Left lung (tissue), 10 donors: ENCODE measurements around the gene SF1. TPM values are rescaled to one million over a fixed set of nuclear protein-coding genes. Genes with fewer than 3 reads are reported as not detected.
A peak's percentile ranks its signal among the peaks of the same experiment; 100 is the strongest.

Experiments used
- ATAC-seq: fragments of 200-7000 bp; cut with Tn5 transposase; one replicate; pipeline ENCODE4 v1.9.1; 2020; ENCODE audit warnings: moderate library complexity
- DNase-seq, 4 donors: peaks; one replicate each; pipeline ENCODE4 v3.0.0-alpha.2; 2013 to 2020
- H3K27ac ChIP-seq, 2 donors: fragments of 200-600 bp; sonication (generic) in 1 of 2; one replicate each; pipeline versions ENCODE4 v1.5.0 to v1.8.0; 2020 to 2021
- H3K27me3 ChIP-seq, 2 donors: fragments of 200-600 bp; sonication (generic) in 1 of 2; one replicate each; pipeline versions ENCODE4 v1.5.0 to v1.8.0; 2020 to 2021
- H3K36me3 ChIP-seq, 2 donors: fragments of 200-600 bp; sonication (generic) in 1 of 2; one replicate each; pipeline versions ENCODE4 v1.5.0 to v1.8.0; 2020 to 2021
- H3K4me1 ChIP-seq, 2 donors: fragments of 200-600 bp; one replicate each; pipeline ENCODE4 v1.8.0; 2021
- H3K4me3 ChIP-seq, 2 donors: fragments of 200-600 bp; sonication (generic) in 1 of 2; one replicate each; pipeline versions ENCODE4 v1.5.0 to v1.8.0; 2020 to 2021; ENCODE audit warnings: mild to moderate bottlenecking in 1 of 2
- H3K9me3 ChIP-seq, 2 donors: fragments of 200-600 bp; sonication (generic) in 1 of 2; one replicate each; pipeline versions ENCODE4 v1.5.0 to v1.8.0; 2020 to 2021
- intact Hi-C, 2 donors: fragments of 100-400 bp; cut with DNase I; formaldehyde crosslinking; loops; one replicate each; pipeline versions ENCODE4 v1.11.2 to v1.14.2; 2022
- polyA plus RNA-seq, 6 donors: library from polyadenylated mRNA; unstranded; fragments of 120-200 nt; gene quantifications; one replicate each; pipeline ENCODE4 v1.2.1, GENCODE V29; 2013; ENCODE audit not compliant: insufficient read length in 6 of 6
- total RNA-seq, 2 donors: library from RNA; stranded (reverse); fragmentation: NEBNext Ultra II Directional; extraction: Animal tissue kit (Norgen Biotek cat#: 25700); gene quantifications; one replicate each; pipeline ENCODE4 v1.2.1, GENCODE V29; 2021
- TF ChIP-seq, protein P1 (sequence below), 2 donors: fragments of 200-600 bp; sonication (generic) in 1 of 2; IDR thresholded peaks; one replicate each; pipeline versions ENCODE4 v1.5.0 to v1.8.0; 2021; ENCODE audit warnings: antibody characterized with exemption in 2 of 2
- donor health status: DM: no; HTN: yes; CAD: no.
- donor health status: DM: no; HTN: no; CAD: no.

Gene SF1
- total and polyA plus RNA-seq, 8 donors = 169 to 519 (median 446) TPM

DNA sequence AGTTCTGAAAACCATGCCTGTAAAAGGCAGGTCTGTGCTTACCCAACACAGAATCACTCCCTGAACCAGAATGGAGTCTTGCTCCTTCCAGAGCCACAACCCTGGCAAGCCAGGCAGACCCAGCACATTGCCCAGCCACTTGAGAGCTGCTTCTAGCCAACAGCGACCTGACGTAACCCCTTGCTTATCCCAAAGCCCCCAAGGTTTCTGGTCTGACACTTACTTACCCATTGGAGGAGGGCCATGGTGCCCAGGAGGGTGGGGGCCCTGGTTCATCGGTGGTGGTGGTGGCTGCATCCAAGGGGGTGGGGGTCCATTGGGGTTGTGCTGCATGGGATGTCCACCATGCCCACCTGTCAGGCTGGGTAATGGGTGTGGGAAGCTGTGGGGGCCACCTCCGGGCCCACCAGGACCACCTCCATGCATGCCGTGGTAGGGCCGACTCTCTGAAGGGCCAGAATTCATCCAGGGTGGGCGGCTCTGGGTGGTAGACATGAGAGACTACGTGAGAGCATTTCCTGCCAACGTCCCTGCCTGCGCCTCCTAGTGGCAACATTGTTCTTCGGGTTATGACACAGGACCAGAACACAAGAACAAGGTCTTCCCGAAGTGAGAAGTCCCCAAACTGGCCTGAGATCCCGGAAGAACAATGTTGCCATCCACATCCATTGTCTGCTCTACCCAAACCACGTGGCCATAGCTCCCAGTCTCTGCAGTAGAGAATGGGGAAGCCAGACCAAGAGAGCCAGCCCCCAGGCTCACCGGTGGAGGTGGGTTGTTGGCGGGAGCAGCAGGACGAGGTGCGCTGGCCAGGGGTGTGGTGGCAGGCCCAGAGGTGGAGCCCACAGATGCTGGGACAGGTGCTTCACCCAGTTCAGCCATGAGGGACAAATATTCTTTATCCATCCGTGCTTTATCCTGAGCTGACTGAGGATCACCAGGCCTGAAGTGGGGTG, 10.7 kb downstream of the SF1 start:
- TF ChIP-seq, protein P1, sequence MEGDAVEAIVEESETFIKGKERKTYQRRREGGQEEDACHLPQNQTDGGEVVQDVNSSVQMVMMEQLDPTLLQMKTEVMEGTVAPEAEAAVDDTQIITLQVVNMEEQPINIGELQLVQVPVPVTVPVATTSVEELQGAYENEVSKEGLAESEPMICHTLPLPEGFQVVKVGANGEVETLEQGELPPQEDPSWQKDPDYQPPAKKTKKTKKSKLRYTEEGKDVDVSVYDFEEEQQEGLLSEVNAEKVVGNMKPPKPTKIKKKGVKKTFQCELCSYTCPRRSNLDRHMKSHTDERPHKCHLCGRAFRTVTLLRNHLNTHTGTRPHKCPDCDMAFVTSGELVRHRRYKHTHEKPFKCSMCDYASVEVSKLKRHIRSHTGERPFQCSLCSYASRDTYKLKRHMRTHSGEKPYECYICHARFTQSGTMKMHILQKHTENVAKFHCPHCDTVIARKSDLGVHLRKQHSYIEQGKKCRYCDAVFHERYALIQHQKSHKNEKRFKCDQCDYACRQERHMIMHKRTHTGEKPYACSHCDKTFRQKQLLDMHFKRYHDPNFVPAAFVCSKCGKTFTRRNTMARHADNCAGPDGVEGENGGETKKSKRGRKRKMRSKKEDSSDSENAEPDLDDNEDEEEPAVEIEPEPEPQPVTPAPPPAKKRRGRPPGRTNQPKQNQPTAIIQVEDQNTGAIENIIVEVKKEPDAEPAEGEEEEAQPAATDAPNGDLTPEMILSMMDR (IDR thresholded peaks at IDR 0.05) = peak; percentile 68 to 77
- peak overlapping the region in 1 of 2 donors; percentile 41 for H3K27ac ChIP-seq
- ATAC-seq (peak; percentile 43), DNase-seq (peak; percentile 14 to 84 (median 54))
- H3K9me3 ChIP-seq = no peaks in the 10 kb centered on the region
- intact Hi-C loops = no loop called here
- no peaks in the 10 kb centered on the region for H3K27me3 ChIP-seq
- peaks cover 20 to 100% of the 10 kb centered on the region in 2 donors for H3K36me3 ChIP-seq
- H3K4me3 ChIP-seq = no peak overlapping the region
- peaks cover 0 to 67% of the 10 kb centered on the region in 2 donors for H3K4me1 ChIP-seq

- H3K27ac ChIP-seq = peak overlapping the region in 1 of 2 donors; percentile 41
- H3K27me3 ChIP-seq = no peaks in the 10 kb centered on the region
- DNase-seq (peak in 1 of 4 donors; percentile 15), ATAC-seq (no peak)
- peaks cover 20 to 100% of the 10 kb centered on the region in 2 donors for H3K36me3 ChIP-seq
- intact Hi-C loops = no loop called here
- peaks cover 0 to 66% of the 10 kb centered on the region in 2 donors for H3K4me1 ChIP-seq
- H3K4me3 ChIP-seq = no peak overlapping the region
- TF ChIP-seq, protein P1 (IDR thresholded peaks at IDR 0.05) = no peak
- H3K9me3 ChIP-seq = no peaks in the 10 kb centered on the region
These were observed 11.5 kb downstream of the SF1 start for GRCh38 chr11:64766881-64767280.

DNA sequence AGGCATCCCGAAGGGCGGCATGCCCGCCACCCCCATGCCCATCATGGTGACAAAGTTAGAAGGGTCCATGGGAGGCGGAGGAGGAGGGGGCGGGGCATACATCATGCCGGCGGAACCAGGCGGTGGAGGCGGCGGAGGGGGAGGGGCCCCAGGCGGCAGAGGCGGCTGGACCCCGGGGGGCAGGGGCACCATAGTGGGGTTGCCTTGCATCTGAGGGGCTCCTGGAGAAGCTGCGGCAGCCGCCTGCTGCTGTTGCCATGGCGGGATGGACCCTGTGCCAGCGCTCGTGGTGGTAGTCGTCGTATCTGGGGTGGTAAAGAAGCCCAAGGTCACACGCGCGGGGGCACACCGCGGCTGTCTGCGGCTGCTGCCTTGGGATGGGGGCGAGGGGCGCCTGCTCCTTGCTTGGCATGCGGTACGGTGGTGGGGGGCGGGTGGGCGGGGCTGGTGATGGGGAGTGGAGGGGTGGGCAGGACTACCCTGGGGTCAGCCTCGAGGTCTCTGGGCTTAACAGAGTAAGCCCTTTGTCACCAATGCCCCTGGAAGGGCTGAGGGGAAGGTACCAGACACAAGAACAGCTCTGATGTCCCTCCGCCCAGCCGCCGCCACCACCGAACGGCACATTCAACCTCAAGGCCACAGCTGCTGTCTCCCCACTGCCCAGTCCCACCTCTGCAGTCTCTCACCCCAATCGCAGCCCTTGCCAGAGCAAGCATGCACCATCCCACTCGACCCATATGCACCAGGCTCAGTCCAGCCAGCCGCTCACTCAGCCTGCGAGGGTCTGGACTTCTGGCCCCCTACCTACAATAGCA, 12.3 kb downstream of the SF1 start:
- no peak overlapping the region for H3K27ac ChIP-seq
- intact Hi-C loops = no loop called here
- ATAC-seq (no peak), DNase-seq (peak in 2 of 4 donors; percentile 29 to 75)
- TF ChIP-seq, protein P1 (IDR thresholded peaks at IDR 0.05) = no peak
- no peaks in the 10 kb centered on the region for H3K27me3 ChIP-seq
- H3K36me3 ChIP-seq = peaks cover 20 to 92% of the 10 kb centered on the region in 2 donors
- peaks cover 0 to 58% of the 10 kb centered on the region in 2 donors for H3K4me1 ChIP-seq
- H3K9me3 ChIP-seq = no peaks in the 10 kb centered on the region
- no peak overlapping the region for H3K4me3 ChIP-seq

- ATAC-seq (no peak), DNase-seq (peak in 2 of 4 donors; percentile 27 to 77)
- no peak overlapping the region for H3K27ac ChIP-seq
- peaks cover 0 to 64% of the 10 kb centered on the region in 2 donors for H3K4me1 ChIP-seq
- TF ChIP-seq, protein P1 (IDR thresholded peaks at IDR 0.05) = no peak
- H3K36me3 ChIP-seq = peaks cover 20 to 85% of the 10 kb centered on the region in 2 donors
- no peaks in the 10 kb centered on the region for H3K27me3 ChIP-seq
- H3K4me3 ChIP-seq = no peak overlapping the region
- intact Hi-C loops = no loop called here
- H3K9me3 ChIP-seq = no peaks in the 10 kb centered on the region
These were observed 13.0 kb downstream of the SF1 start for GRCh38 chr11:64765291-64765850.
